Gastrocnemius medialis (tissue), 4 donors: ENCODE measurements around the gene ABHD10. TPM values are rescaled to one million over a fixed set of nuclear protein-coding genes. Genes with fewer than 3 reads are reported as not detected.

ENCODE experiments used
- ATAC-seq, 2 donors: fragments of 150-250 bp; one replicate each; pipeline ENCODE4 v1.9.1; 2016
- DNase-seq, 2 donors: peaks; one replicate each; pipeline ENCODE4 v3.0.0-alpha.2; 2019
- H3K27ac ChIP-seq, 4 donors: fragments of 200-600 bp; sonication (generic); 1 replicate in 1 of 4; 2 replicates in 3 of 4; pipeline ENCODE4 v1.5.1; 2016 to 2018; ENCODE audit warnings: mild to moderate bottlenecking in 2 of 4, moderate library complexity in 1 of 4
- H3K27me3 ChIP-seq, 3 donors: fragments of 200-600 bp; sonication (generic) in 2 of 3; 1 replicate in 1 of 3; 2 replicates in 2 of 3; pipeline versions ENCODE4 v1.5.1 to v1.6.0; 2016 to 2019; ENCODE audit warnings: mild to moderate bottlenecking in 1 of 3, moderate library complexity in 1 of 3
- H3K36me3 ChIP-seq, 2 donors: fragments of 200-600 bp; sonication (generic) in 1 of 2; one replicate each; pipeline ENCODE4 v1.5.1; 2017 to 2018
- H3K4me1 ChIP-seq, 2 donors: fragments of 200-600 bp; sonication (generic) in 1 of 2; one replicate each; pipeline ENCODE4 v1.5.1; 2016 to 2017; ENCODE audit warnings: mild to moderate bottlenecking in 2 of 2
- H3K4me3 ChIP-seq, 4 donors: fragments of 200-600 bp; sonication (generic) in 3 of 4; 1 replicate in 1 of 4; 2 replicates in 3 of 4; pipeline ENCODE4 v1.5.1; 2016 to 2019; ENCODE audit warnings: mild to moderate bottlenecking in 2 of 4
- H3K9me3 ChIP-seq, 3 donors: fragments of 200-600 bp; sonication (generic) in 2 of 3; 1 replicate in 1 of 3; 2 replicates in 2 of 3; pipeline ENCODE4 v1.5.1; 2016 to 2019
- POLR2A ChIP-seq, 2 donors: fragments of 450-650 bp; IDR thresholded peaks; one replicate each; pipeline ENCODE4 v1.6.1; 2017; ENCODE audit warnings: antibody characterized with exemption in 2 of 2, mild to moderate bottlenecking in 2 of 2, moderate library complexity in 2 of 2
- in situ Hi-C, 4 donors: fragments of 200-750 bp; cut with MboI; loops; one replicate each; pipeline versions ENCODE4 v1.15.0 to v1.8.0; 2017; ENCODE audit warnings: low sequenced_read_pairs in 4 of 4
- intact Hi-C: fragments of 100-400 bp; cut with DNase I; formaldehyde crosslinking; loops from one replicate; pipeline ENCODE4 v1.15.1; 2023; ENCODE audit warnings: low total_unique reads
- total RNA-seq, 4 donors: library from RNA; depleted of rRNA; stranded (reverse); fragments of >200 nt; gene quantifications; one replicate each; pipeline versions ENCODE4 v1.1.0 to v1.2.3, GENCODE V29; 2016
- TF ChIP-seq, protein P1 (sequence below), 5 experiments: fragments of 450-650 bp in 3 of 5; fragments of 200-600 bp in 2 of 5; sonication (generic) in 2 of 5; IDR thresholded peaks in 4 of 5; conservative IDR thresholded peaks in 1 of 5; 1 replicate in 4 of 5; 2 replicates in 1 of 5; pipeline ENCODE4 v1.5.1; 2016 to 2019; ENCODE audit warnings: antibody characterized with exemption in 5 of 5, mild to moderate bottlenecking in 3 of 5, moderate library complexity in 3 of 5

Gene ABHD10
- total RNA-seq, 4 donors from 2014 or later: 6.3 to 13.3 (median 9.0) TPM

DNA sequence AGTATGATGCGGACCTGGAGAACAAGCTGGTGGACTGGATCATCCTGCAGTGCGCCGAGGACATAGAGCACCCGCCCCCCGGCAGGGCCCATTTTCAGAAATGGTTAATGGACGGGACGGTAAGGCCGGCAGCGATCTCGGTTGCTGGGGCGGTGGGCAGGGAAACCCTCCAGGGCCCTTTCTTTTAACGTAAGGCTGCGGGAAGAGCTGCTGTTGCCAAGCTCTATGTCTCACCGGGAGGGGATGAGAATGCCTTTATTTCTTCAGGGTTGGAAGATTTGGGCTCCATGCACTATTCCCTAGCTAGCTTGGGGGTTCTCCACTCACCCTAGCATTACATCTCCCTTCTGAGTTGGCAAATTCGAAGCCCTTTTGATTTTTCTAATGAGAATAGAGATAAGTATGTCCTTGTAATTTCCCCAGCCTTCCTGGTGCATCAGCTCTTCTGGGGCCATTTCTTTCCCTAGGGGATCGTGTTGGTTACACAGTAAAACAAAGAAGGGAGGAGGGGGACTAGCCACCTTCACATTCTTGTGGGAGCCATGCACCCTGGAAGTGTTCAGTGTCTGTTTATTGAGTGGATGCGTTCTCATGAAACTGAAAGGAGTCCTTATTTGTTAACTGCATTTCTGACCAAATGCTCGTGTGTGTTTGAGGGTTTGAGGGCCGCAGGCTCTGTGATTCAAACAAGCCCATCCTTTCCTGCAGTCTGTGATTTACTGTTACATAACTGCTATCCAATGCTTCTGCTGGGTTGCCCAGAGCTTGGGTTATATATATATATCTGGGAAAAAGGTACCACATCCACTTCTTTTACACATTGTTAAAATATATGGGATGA lies 20.9 kb downstream of the ABHD10 start:
- peak overlapping the region; percentile 32 to 49 (median 42) for H3K4me3 ChIP-seq
- ATAC-seq: no peak
- peaks cover 4 to 25% (median 19%) of the 10 kb centered on the region in 3 donors for H3K27me3 ChIP-seq
- TF ChIP-seq, protein P1, sequence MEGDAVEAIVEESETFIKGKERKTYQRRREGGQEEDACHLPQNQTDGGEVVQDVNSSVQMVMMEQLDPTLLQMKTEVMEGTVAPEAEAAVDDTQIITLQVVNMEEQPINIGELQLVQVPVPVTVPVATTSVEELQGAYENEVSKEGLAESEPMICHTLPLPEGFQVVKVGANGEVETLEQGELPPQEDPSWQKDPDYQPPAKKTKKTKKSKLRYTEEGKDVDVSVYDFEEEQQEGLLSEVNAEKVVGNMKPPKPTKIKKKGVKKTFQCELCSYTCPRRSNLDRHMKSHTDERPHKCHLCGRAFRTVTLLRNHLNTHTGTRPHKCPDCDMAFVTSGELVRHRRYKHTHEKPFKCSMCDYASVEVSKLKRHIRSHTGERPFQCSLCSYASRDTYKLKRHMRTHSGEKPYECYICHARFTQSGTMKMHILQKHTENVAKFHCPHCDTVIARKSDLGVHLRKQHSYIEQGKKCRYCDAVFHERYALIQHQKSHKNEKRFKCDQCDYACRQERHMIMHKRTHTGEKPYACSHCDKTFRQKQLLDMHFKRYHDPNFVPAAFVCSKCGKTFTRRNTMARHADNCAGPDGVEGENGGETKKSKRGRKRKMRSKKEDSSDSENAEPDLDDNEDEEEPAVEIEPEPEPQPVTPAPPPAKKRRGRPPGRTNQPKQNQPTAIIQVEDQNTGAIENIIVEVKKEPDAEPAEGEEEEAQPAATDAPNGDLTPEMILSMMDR (IDR thresholded peaks at IDR 0.05 in 4 of 5, conservative IDR thresholded peaks at IDR 0.05 in 1 of 5): no peak
- TF ChIP-seq POLR2A (IDR thresholded peaks at IDR 0.05): no peak
- intact Hi-C loops (no loop called here), in situ Hi-C loops (no loop called here)
- no peaks in the 10 kb centered on the region for H3K9me3 ChIP-seq
- no peak overlapping the region for H3K27ac ChIP-seq
- peaks cover 5 to 6% of the 10 kb centered on the region in 2 donors for H3K4me1 ChIP-seq
- H3K36me3 ChIP-seq: no peaks in the 10 kb centered on the region
- DNase-seq: no peak

DNA sequence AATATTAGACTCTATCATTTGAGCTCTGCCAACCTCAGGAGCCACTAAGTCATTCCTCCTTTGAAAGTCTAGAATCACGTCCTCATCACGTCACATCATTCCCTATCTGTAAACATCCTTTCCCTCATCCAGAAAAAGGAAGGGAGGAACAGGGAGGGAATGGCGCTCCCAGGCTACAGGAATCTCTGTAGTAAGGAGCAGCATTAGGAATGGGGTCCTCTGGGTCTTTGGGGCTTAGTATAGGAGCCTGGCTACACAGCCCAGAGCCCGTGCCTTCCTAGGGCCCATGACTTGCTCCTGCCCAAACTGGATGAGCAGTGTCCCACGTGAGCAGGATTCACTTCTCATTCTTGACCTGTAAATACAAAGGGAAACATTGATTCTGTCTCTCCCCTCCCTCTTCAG lies 21.5 kb downstream of the ABHD10 start:
- H3K27ac ChIP-seq: no peak overlapping the region
- no peak for ATAC-seq
- peaks cover 5 to 6% of the 10 kb centered on the region in 2 donors for H3K4me1 ChIP-seq
- TF ChIP-seq POLR2A (IDR thresholded peaks at IDR 0.05): no peak
- TF ChIP-seq, protein P1 (IDR thresholded peaks at IDR 0.05 in 4 of 5, conservative IDR thresholded peaks at IDR 0.05 in 1 of 5): no peak
- intact Hi-C loops (no loop called here), in situ Hi-C loops (no loop called here)
- no peak overlapping the region for H3K4me3 ChIP-seq
- peaks cover 4 to 25% (median 19%) of the 10 kb centered on the region in 3 donors for H3K27me3 ChIP-seq
- DNase-seq: no peak
- H3K9me3 ChIP-seq: no peaks in the 10 kb centered on the region
- H3K36me3 ChIP-seq: no peaks in the 10 kb centered on the region

DNA sequence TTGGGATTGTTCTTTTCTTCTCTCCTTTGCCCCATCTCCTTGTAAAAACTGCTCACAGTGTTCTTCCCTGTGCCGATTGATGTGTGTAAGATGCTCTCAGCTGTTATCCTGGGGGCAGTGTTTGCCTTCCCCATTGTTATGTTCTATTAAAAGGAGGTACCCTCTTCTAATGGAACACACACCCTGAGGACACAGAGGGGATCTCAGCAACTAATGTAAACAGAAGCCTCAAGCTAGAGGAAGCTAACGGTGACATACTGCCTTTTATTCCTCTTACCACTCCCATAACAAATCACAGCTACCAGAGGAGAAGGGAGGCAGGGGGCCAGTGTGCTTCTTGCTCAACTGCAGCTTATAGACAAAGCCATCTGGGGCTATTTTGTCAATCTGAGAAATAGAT lies 22.1 kb downstream of the ABHD10 start:
- Histone ChIP-seq H3K4me1 (peaks cover 5 to 6% of the 10 kb centered on the region in 2 donors), H3K36me3 (no peaks in the 10 kb centered on the region), H3K27me3 (peaks cover 4 to 25% (median 19%) of the 10 kb centered on the region in 3 donors), H3K27ac (no peak overlapping the region), H3K9me3 (no peaks in the 10 kb centered on the region), H3K4me3 (no peak overlapping the region)
- no peak for ATAC-seq
- in situ Hi-C loops (no loop called here), intact Hi-C loops (no loop called here)
- no peak for TF ChIP-seq POLR2A (IDR thresholded peaks at IDR 0.05)
- TF ChIP-seq, protein P1 (IDR thresholded peaks at IDR 0.05 in 4 of 5, conservative IDR thresholded peaks at IDR 0.05 in 1 of 5): no peak
- no peak for DNase-seq

DNA sequence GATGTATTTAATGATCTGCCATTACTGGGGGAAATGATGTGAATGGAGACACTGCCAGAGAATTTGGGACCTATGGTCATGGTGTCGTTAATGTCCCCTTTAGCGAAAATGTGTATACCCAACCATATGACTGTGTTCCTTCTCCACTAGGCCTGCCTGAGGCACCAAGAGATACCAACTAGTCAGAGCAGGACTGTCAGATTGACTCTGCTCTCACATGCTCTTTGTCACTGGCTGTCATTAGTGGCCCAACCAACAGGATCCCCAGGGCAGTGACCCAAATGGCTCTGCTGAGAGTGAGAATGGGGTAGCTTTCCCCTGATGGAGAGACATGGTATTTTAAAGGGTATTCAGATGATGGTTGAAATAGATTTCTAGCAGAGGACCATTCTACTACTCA lies 22.7 kb downstream of the ABHD10 start:
- in situ Hi-C loops: no loop called here
- peaks cover 4 to 25% (median 19%) of the 10 kb centered on the region in 3 donors for H3K27me3 ChIP-seq
- peaks cover 5 to 6% of the 10 kb centered on the region in 2 donors for H3K4me1 ChIP-seq
- intact Hi-C loops: no loop called here
- no peak for DNase-seq
- no peak overlapping the region for H3K4me3 ChIP-seq
- H3K36me3 ChIP-seq: no peaks in the 10 kb centered on the region
- ATAC-seq: no peak
- no peak overlapping the region for H3K27ac ChIP-seq
- no peaks in the 10 kb centered on the region for H3K9me3 ChIP-seq
- TF ChIP-seq POLR2A (IDR thresholded peaks at IDR 0.05): no peak
- TF ChIP-seq, protein P1 (IDR thresholded peaks at IDR 0.05 in 4 of 5, conservative IDR thresholded peaks at IDR 0.05 in 1 of 5): no peak
